CD4-positive, CD25-positive, alpha-beta regulatory T cell (primary cell): ENCODE results near the gene C8G. TPM values are rescaled to one million over a fixed set of nuclear protein-coding genes. Genes with fewer than 3 reads are reported as not detected.

Source experiments
- ATAC-seq, 2 donors: fragments of 150-1000 bp; cut with Tn5 transposase; one replicate each; pipeline ENCODE4 v1.10.0; 2021; ENCODE audit warnings: low read depth in 2 of 2, moderate number of reproducible peaks in 2 of 2, moderate library complexity in 1 of 2
- DNase-seq, 3 donors: peaks; one replicate each; pipeline versions ENCODE4 v3.0.0 to v3.0.0-alpha.2; 2012 to 2022; ENCODE audit warnings: mixed read lengths in 1 of 3
- H3K27ac ChIP-seq: one replicate; pipeline ENCODE4 v1.7.0; 2013; ENCODE audit warnings: mild to moderate bottlenecking, low read length; ENCODE audit not compliant: insufficient read depth, poor library complexity, severe bottlenecking
- H3K27me3 ChIP-seq: one replicate; pipeline ENCODE4 v1.7.0; 2013; ENCODE audit warnings: low read length; ENCODE audit not compliant: control insufficient read depth, insufficient read depth
- H3K36me3 ChIP-seq: one replicate; pipeline ENCODE4 v1.7.0; 2013; ENCODE audit warnings: mild to moderate bottlenecking, low read length, moderate library complexity; ENCODE audit not compliant: control insufficient read depth, insufficient read depth
- H3K4me1 ChIP-seq: 2 replicates; pipeline ENCODE4 v1.7.0; 2013; ENCODE audit warnings: mild to moderate bottlenecking, low read length; ENCODE audit not compliant: insufficient read depth, control insufficient read depth, poor library complexity, severe bottlenecking
- H3K4me3 ChIP-seq: one replicate; pipeline ENCODE4 v1.7.0; 2013; ENCODE audit warnings: low read depth, mild to moderate bottlenecking, low read length, moderate library complexity
- H3K9me3 ChIP-seq, 2 experiments: 1 replicate in 1 of 2; 2 replicates in 1 of 2; pipeline ENCODE4 v1.7.0; 2013; ENCODE audit warnings: low read length in 2 of 2, mild to moderate bottlenecking in 1 of 2, moderate library complexity in 1 of 2; ENCODE audit not compliant: control insufficient read depth in 2 of 2
- H3K27ac Mint-ChIP-seq, 3 donors: one replicate each; pipeline ENCODE4 v1.8.0; 2020 to 2022; ENCODE audit warnings: mild to moderate bottlenecking in 3 of 3, mixed read lengths in 3 of 3, moderate library complexity in 2 of 3
- H3K27me3 Mint-ChIP-seq: one replicate; pipeline ENCODE4 v1.8.0; 2022; ENCODE audit warnings: mild to moderate bottlenecking, mixed read lengths
- H3K36me3 Mint-ChIP-seq: one replicate; pipeline ENCODE4 v1.8.0; 2020; ENCODE audit warnings: mixed read lengths
- H3K4me1 Mint-ChIP-seq, 4 donors: one replicate each; pipeline ENCODE4 v1.8.0; 2020 to 2022; ENCODE audit warnings: mixed read lengths in 4 of 4, mild to moderate bottlenecking in 1 of 4
- H3K4me3 Mint-ChIP-seq, 4 donors: one replicate each; pipeline ENCODE4 v1.8.0; 2020 to 2022; ENCODE audit warnings: mild to moderate bottlenecking in 4 of 4, mixed read lengths in 4 of 4, moderate library complexity in 3 of 4
- H3K9me3 Mint-ChIP-seq, 7 donors: one replicate each; pipeline ENCODE4 v1.8.0; 2020 to 2022; ENCODE audit warnings: mixed read lengths in 7 of 7, mild to moderate bottlenecking in 3 of 7, moderate library complexity in 2 of 7
- polyA plus RNA-seq, 4 donors: library from polyadenylated mRNA; unstranded; fragments of 300-500 nt; fragmentation: Illumina TruSeq; gene quantifications; one replicate each; pipeline ENCODE4 v1.2.3, GENCODE V29; 2021
- total RNA-seq: library from RNA; stranded (reverse); gene quantifications from one replicate; pipeline ENCODE4 v1.2.3, GENCODE V29; 2022

Gene C8G
- total and polyA plus RNA-seq, 5 donors from 2014 or later, result 0.96 to 1.1 TPM; not detected in 3

DNA sequence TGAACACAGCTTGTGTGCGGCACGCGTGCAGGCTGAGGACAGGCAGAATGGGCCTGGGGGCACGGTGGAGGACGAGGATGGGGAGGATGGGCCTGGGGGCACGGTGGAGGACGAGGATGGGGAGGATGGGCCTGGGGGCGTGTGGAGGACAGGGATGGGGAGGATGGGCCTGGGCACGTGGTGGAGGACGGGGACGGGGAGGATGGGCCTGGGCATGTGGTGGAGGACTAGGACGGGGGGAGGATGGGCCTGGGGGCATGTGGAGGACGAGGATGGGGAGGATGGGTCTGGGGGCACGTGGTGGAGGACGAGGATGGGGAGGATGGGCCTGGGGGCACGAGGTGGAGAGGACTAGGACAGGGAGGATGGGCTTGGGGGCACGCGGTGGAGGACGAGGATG lies 22.5 kb upstream of the C8G start:
- no peak overlapping the region for H3K4me3 Mint-ChIP-seq
- no peaks in the 10 kb centered on the region for H3K27me3 Mint-ChIP-seq
- H3K4me1 Mint-ChIP-seq, result peaks cover 0 to 3% (median under 1%) of the 10 kb centered on the region in 4 donors
- H3K9me3 Mint-ChIP-seq, result no peaks in the 10 kb centered on the region
- DNase-seq (no peak), ATAC-seq (no peak)
- peaks cover 17% of the 10 kb centered on the region for H3K36me3 Mint-ChIP-seq
- Histone ChIP-seq H3K4me1 (no peaks in the 10 kb centered on the region), H3K27ac (no peak overlapping the region), H3K36me3 (peaks cover 45% of the 10 kb centered on the region), H3K27me3 (no peaks in the 10 kb centered on the region), H3K9me3 (no peaks in the 10 kb centered on the region), H3K4me3 (no peak overlapping the region)
- peak overlapping the region in 1 of 3 donors; percentile 48 for H3K27ac Mint-ChIP-seq

DNA sequence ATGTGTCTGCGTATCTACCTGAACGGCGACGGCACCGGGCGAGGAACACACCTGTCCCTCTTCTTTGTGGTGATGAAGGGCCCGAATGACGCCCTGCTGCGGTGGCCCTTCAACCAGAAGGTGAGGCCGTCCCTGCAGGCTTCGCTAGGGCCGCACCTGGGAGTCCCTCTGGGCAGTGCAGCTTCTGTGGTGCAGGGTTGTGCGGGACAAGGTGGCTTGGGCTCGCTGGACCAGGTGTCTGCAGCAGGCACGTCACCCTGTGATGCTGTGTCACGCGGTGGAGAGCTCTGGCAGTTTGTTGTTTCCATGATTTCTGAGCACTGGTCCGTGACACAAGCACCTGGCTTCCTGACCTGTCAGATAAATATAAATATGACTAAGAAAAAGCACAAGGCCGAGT lies 21.2 kb upstream of the C8G start:
- H3K4me3 Mint-ChIP-seq, result no peak overlapping the region
- H3K36me3 ChIP-seq, result peaks cover 40% of the 10 kb centered on the region
- no peak overlapping the region for H3K27ac ChIP-seq
- peaks cover 13% of the 10 kb centered on the region for H3K36me3 Mint-ChIP-seq
- no peak overlapping the region for H3K4me3 ChIP-seq
- no peak overlapping the region for H3K27ac Mint-ChIP-seq
- H3K27me3 ChIP-seq, result no peaks in the 10 kb centered on the region
- ATAC-seq, result no peak
- H3K9me3 Mint-ChIP-seq, result no peaks in the 10 kb centered on the region
- DNase-seq, result no peak
- H3K4me1 ChIP-seq, result no peaks in the 10 kb centered on the region
- H3K4me1 Mint-ChIP-seq, result peaks cover 0 to 5% (median under 1%) of the 10 kb centered on the region in 4 donors
- no peaks in the 10 kb centered on the region for H3K9me3 ChIP-seq
- H3K27me3 Mint-ChIP-seq, result no peaks in the 10 kb centered on the region

GRCh38 chr9:136925414-136926153 lies 19.5 kb upstream of the C8G start:
- Histone ChIP-seq H3K27ac (no peak overlapping the region), H3K4me1 (no peaks in the 10 kb centered on the region), H3K4me3 (no peak overlapping the region), H3K36me3 (peaks cover 30% of the 10 kb centered on the region), H3K9me3 (no peaks in the 10 kb centered on the region), H3K27me3 (no peaks in the 10 kb centered on the region)
- H3K9me3 Mint-ChIP-seq, result no peaks in the 10 kb centered on the region
- H3K4me3 Mint-ChIP-seq, result no peak overlapping the region
- H3K27ac Mint-ChIP-seq, result no peak overlapping the region
- peaks cover 6% of the 10 kb centered on the region for H3K36me3 Mint-ChIP-seq
- no peak for ATAC-seq
- H3K4me1 Mint-ChIP-seq, result peaks cover 0 to 6% (median under 1%) of the 10 kb centered on the region in 4 donors
- DNase-seq, result no peak
- no peaks in the 10 kb centered on the region for H3K27me3 Mint-ChIP-seq

- H3K4me1 ChIP-seq, result no peaks in the 10 kb centered on the region
- H3K9me3 Mint-ChIP-seq, result no peaks in the 10 kb centered on the region
- H3K4me3 Mint-ChIP-seq, result no peak overlapping the region
- H3K4me1 Mint-ChIP-seq, result peaks cover 0 to 6% (median under 1%) of the 10 kb centered on the region in 4 donors
- DNase-seq (no peak), ATAC-seq (no peak)
- H3K27ac ChIP-seq, result no peak overlapping the region
- no peaks in the 10 kb centered on the region for H3K27me3 ChIP-seq
- H3K9me3 ChIP-seq, result no peaks in the 10 kb centered on the region
- H3K36me3 ChIP-seq, result peaks cover 23% of the 10 kb centered on the region
- H3K36me3 Mint-ChIP-seq, result peaks cover 6% of the 10 kb centered on the region
- H3K27me3 Mint-ChIP-seq, result no peaks in the 10 kb centered on the region
- no peak overlapping the region for H3K27ac Mint-ChIP-seq
- no peak overlapping the region for H3K4me3 ChIP-seq
These were observed 18.8 kb upstream of the C8G start for GRCh38 chr9:136926154-136926704.

DNA sequence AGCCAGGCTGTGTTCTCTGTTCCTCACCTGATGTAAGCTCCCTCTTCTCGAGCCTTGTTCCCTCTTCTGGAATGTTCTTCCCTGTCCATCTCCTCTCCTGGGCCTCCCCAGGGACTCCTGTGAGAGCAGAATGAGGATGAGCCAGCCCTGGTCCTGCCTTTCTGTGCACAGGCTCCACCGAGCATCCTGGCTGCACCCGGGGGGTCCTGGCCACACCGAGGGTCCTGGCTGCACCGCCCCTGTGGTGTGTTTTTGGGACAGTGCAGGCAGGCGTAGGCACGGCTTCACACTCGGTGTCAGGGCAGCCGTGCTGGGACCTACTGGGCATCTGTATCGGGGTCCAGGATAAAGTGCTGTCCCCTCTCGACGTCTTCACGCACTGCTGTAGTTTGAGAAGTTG lies 18.3 kb upstream of the C8G start:
- Mint-ChIP-seq H3K27ac (no peak overlapping the region), H3K4me3 (no peak overlapping the region), H3K27me3 (no peaks in the 10 kb centered on the region), H3K36me3 (peaks cover 6% of the 10 kb centered on the region), H3K9me3 (no peaks in the 10 kb centered on the region), H3K4me1 (peaks cover 0 to 6% (median under 1%) of the 10 kb centered on the region in 4 donors)
- no peak for ATAC-seq
- H3K36me3 ChIP-seq, result peaks cover 23% of the 10 kb centered on the region
- no peak overlapping the region for H3K4me3 ChIP-seq
- no peaks in the 10 kb centered on the region for H3K9me3 ChIP-seq
- no peak for DNase-seq
- H3K27ac ChIP-seq, result no peak overlapping the region
- no peaks in the 10 kb centered on the region for H3K27me3 ChIP-seq
- H3K4me1 ChIP-seq, result no peaks in the 10 kb centered on the region

DNA sequence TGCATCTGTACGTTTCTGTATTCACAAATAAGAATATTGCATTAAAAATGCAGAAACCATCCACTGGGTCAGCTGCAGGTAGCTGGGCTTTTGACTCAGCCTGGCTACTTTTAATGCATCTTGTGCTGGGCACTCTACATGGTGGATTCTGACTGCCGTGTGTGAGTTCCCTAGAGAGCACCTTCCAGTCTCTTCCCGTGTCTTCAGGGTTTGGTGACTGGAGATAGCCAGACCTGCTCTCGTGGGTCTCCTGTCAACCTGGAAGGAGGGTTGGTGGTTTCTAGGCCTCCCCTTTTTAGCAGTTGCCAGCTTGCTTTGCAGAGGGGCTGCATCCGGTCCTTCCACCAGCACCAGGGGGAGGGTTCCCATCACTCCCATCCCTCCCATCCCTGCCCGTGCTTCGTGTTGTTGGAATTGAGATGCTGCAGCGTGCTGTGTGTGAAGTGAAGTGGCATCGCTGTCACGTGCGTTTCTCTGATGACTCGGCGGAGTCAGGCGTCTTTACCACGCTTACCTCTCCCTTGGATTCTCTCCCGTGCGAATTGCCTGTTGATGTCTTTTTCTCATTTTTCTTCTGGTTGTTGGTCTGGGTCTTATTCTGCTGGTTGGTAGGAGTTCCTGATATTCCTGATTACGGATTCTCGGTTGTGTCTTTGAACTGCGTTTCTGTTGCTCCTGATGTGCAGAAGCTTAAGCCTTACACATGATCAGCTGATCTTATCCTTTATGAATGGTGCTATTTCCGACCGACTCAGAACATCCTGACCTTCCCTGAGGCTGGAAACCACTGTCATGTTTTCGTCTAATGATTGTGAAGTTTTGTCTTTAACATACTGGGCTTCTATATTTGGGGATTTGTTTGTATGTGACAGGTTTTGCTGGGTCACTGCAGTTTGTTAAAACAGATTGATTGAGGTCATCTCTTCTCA lies 17.4 kb upstream of the C8G start:
- H3K27me3 Mint-ChIP-seq, result no peaks in the 10 kb centered on the region
- Histone ChIP-seq H3K4me1 (no peaks in the 10 kb centered on the region), H3K27me3 (no peaks in the 10 kb centered on the region), H3K4me3 (no peak overlapping the region), H3K9me3 (no peaks in the 10 kb centered on the region), H3K27ac (no peak overlapping the region), H3K36me3 (peaks cover 18% of the 10 kb centered on the region)
- ATAC-seq (no peak), DNase-seq (no peak)
- peak overlapping the region in 1 of 3 donors; percentile 29 for H3K27ac Mint-ChIP-seq
- H3K4me1 Mint-ChIP-seq, result peaks cover 0 to 6% (median under 1%) of the 10 kb centered on the region in 4 donors
- H3K9me3 Mint-ChIP-seq, result no peaks in the 10 kb centered on the region
- peaks cover 6% of the 10 kb centered on the region for H3K36me3 Mint-ChIP-seq
- H3K4me3 Mint-ChIP-seq, result no peak overlapping the region

GRCh38 chr9:136928591-136928990 lies 16.5 kb upstream of the C8G start:
- Mint-ChIP-seq H3K4me3 (peak overlapping the region in 1 of 4 donors; percentile 9), H3K9me3 (no peaks in the 10 kb centered on the region), H3K4me1 (peaks cover 0 to 7% (median 5%) of the 10 kb centered on the region in 4 donors), H3K27me3 (no peaks in the 10 kb centered on the region), H3K27ac (no peak overlapping the region), H3K36me3 (peaks cover 12% of the 10 kb centered on the region)
- no peak overlapping the region for H3K27ac ChIP-seq
- peak in 1 of 2 donors; percentile 18 for ATAC-seq
- H3K36me3 ChIP-seq, result peaks cover 18% of the 10 kb centered on the region
- H3K27me3 ChIP-seq, result no peaks in the 10 kb centered on the region
- no peak for DNase-seq
- no peak overlapping the region for H3K4me3 ChIP-seq
- H3K9me3 ChIP-seq, result no peaks in the 10 kb centered on the region
- no peaks in the 10 kb centered on the region for H3K4me1 ChIP-seq
